ENCODE measurements around the gene STK17A. TPM values are rescaled to one million over a fixed set of nuclear protein-coding genes. Genes with fewer than 3 reads are reported as not detected.

Gene STK17A
- total and polyA plus RNA-seq, 2 of the 8 experiments (the other 6 are each of a cell fraction or from before 2014, with no cell fraction given): 2.2 to 12.2 TPM

GRCh38 chr7:43669286-43670081 lies 86.6 kb downstream of the STK17A start:
- peak overlapping the region; percentile 15 for H4K5ac ChIP-seq (ENCODE audit: insufficient read length, low read depth, low read length)
- TF ChIP-seq MAFK (IDR thresholded peaks at IDR 0.05; ENCODE audit: low read depth, low read length): peak; percentile 65
- TF ChIP-seq CHD1 (IDR thresholded peaks at IDR 0.05; ENCODE audit: low read depth, low read length): no peak
- TF ChIP-seq FOSL1 (IDR thresholded peaks at IDR 0.05; ENCODE audit: insufficient read depth, low read depth, low read length): no peak
- no peak for TF ChIP-seq JUND (IDR thresholded peaks at IDR 0.05; ENCODE audit: low read length)
- TF ChIP-seq SP4 (IDR thresholded peaks at IDR 0.05; ENCODE audit: low read length): no peak
- TF ChIP-seq GABPA (IDR thresholded peaks at IDR 0.05; ENCODE audit: borderline replicate concordance, insufficient read depth, low read length): no peak
- no peak for TF ChIP-seq CTCF (IDR thresholded peaks at IDR 0.05; ENCODE audit: control extremely low read depth in 1 of 3, insufficient read depth in 1 of 3, low read depth in 1 of 3, low read length in 3 of 3)
- no peak for TF ChIP-seq EZH2 (IDR thresholded peaks at IDR 0.05; ENCODE audit: low read depth, low read length, severe bottlenecking)

More at GRCh38 chr7:43669286-43670081, 86.6 kb downstream of the STK17A start:
- FAIRE-seq (peak; percentile 7), DNase-seq (ENCODE audit: low read depth in 1 of 2, low spot score in 2 of 2) (peak; percentile 67 to 92)
- Histone ChIP-seq H2BK20ac (ENCODE audit: low read length) (no peak overlapping the region), H3K23ac (ENCODE audit: insufficient read length) (no peak overlapping the region), H3K36me3 (ENCODE audit: control insufficient read depth in 2 of 4, insufficient read depth in 4 of 4, low read length in 3 of 4) (peaks cover 0 to 4% (median under 1%) of the 10 kb centered on the region in 4 experiments; a peak in 2 of 8 replicates), H2BK120ac (replicated peaks; ENCODE audit: low read depth, low read length) (no peak overlapping the region), H2AK5ac (ENCODE audit: low read depth, low read length) (no peak overlapping the region), H3K9ac (replicated peaks in 1 of 4; ENCODE audit: extremely low read depth in 1 of 4, low read depth in 3 of 4, low read length in 3 of 4) (no peak overlapping the region; a peak in 1 of 7 replicates), H2BK12ac (ENCODE audit: low read depth, low read length) (no peak overlapping the region; the same call in 1 of the 2 replicates), H2AFZ (ENCODE audit: low read length) (no peak overlapping the region), H4K20me1 (replicated peaks in 1 of 2; ENCODE audit: control insufficient read depth in 1 of 2, insufficient read depth in 2 of 2, low read length in 2 of 2) (peaks cover 0 to 1% of the 10 kb centered on the region in 2 experiments), H3K23me2 (ENCODE audit: low read depth, low read length) (no peaks in the 10 kb centered on the region), H2BK5ac (ENCODE audit: low read depth, low read length) (no peak overlapping the region; the same call in 1 of the 2 replicates), H4K8ac (ENCODE audit: extremely low read depth, insufficient read depth, low read length) (no peak overlapping the region), H3K14ac (ENCODE audit: insufficient read length) (no peak overlapping the region), H2BK15ac (ENCODE audit: low read length) (no peak overlapping the region), H3K79me2 (ENCODE audit: control insufficient read depth in 1 of 2, insufficient read depth in 2 of 2, low read length in 2 of 2) (peaks cover 8 to 98% of the 10 kb centered on the region in 2 experiments), H3K18ac (ENCODE audit: extremely low read depth, low read length) (no peak overlapping the region), H3K9me3 (ENCODE audit: insufficient read depth in 2 of 2, low read depth in 1 of 2, low read length in 1 of 2) (peaks cover 0 to 9% of the 10 kb centered on the region in 2 experiments; a peak in 1 of 4 replicates), H3K27ac (ENCODE audit: low read depth, low read length) (peak overlapping the region; percentile 46; the same call in 1 of the 2 replicates), H3K4ac (replicated peaks; ENCODE audit: insufficient read length, low read depth, low read length) (peak overlapping the region; percentile 21), H3K4me1 (replicated peaks in 1 of 4; ENCODE audit: control insufficient read depth in 3 of 4, insufficient read depth in 4 of 4, low read length in 3 of 4) (no peaks in the 10 kb centered on the region; a peak in 2 of 7 replicates), H3K79me1 (ENCODE audit: low read depth, low read length) (peaks cover 2% of the 10 kb centered on the region; the same call in 1 of the 2 replicates), H3K56ac (replicated peaks; ENCODE audit: insufficient read length, low read depth, low read length) (no peak overlapping the region), H3K4me2 (ENCODE audit: insufficient read depth in 1 of 2, low read depth in 2 of 2, low read length in 2 of 2) (peak overlapping the region; percentile 42 to 52; a peak in 3 of 4 replicates), H3K27me3 (replicated peaks in 1 of 4; ENCODE audit: control insufficient read depth in 3 of 4, extremely low read depth in 1 of 4, insufficient read depth in 3 of 4, low read length in 3 of 4) (no peaks in the 10 kb centered on the region), H3K4me3 (ENCODE audit: extremely low read depth in 1 of 4, insufficient read depth in 2 of 4, low read depth in 3 of 4, low read length in 4 of 4) (peak overlapping the region in 1 of 4 experiments; percentile 40; a peak in 2 of 8 replicates), H4K91ac (replicated peaks; ENCODE audit: insufficient read length, low read length) (no peak overlapping the region)
- ChIA-PET POLR2A (ENCODE audit: partially characterized antibody) (interaction anchor here (0.9 to 2.1 kb wide), 4 partner anchors 9 to 61 kb away, joined by 3 to 8 read pairs (median 4); partner anchors contain the start of gene COA1), CTCF (ENCODE audit: partially characterized antibody) (interaction anchor here (1.3 to 1.8 kb wide), 2 partner anchors 23 to 30 kb away, joined by 4 to 5 read pairs; no protein-coding TSS in a partner anchor)
- 43% methylated on average over 15 of the region's 15 CpGs; no CpG with 5 or more reads in 1 of the 2 experiments for WGBS, 2 experiments (ENCODE audit: extremely low coverage in 1 of 2, insufficient coverage in 1 of 2, insufficient read length in 1 of 2, insufficient replicate concordance in 2 of 2, low coverage in 1 of 2, low lambda C conversion rate in 2 of 2, missing lambda C conversion rate in 1 of 2)
